ENCODE results near the gene NUDCD3.

DNA sequence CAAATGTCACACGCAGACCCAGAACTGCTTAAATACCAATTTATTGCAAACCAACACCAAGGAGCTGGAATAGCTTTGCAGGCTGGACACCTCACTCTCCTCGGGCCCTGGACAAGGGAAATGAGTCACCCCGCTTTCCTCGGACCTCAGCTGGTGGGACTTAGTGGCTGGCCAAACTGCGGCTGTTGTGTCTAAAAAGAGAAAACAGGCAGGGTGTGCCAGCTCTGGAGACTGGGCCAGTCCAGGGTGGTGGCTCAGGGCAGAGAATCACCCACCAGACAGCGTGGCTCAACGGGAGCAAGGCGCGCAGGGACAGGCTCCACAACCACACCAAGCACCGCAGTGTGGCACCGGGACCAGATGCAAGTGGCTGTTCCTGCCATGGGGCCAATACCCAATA is 106.9 kb downstream of the NUDCD3 start:
- TF ChIP-seq, protein P1, sequence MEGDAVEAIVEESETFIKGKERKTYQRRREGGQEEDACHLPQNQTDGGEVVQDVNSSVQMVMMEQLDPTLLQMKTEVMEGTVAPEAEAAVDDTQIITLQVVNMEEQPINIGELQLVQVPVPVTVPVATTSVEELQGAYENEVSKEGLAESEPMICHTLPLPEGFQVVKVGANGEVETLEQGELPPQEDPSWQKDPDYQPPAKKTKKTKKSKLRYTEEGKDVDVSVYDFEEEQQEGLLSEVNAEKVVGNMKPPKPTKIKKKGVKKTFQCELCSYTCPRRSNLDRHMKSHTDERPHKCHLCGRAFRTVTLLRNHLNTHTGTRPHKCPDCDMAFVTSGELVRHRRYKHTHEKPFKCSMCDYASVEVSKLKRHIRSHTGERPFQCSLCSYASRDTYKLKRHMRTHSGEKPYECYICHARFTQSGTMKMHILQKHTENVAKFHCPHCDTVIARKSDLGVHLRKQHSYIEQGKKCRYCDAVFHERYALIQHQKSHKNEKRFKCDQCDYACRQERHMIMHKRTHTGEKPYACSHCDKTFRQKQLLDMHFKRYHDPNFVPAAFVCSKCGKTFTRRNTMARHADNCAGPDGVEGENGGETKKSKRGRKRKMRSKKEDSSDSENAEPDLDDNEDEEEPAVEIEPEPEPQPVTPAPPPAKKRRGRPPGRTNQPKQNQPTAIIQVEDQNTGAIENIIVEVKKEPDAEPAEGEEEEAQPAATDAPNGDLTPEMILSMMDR (IDR thresholded peaks at IDR 0.05), result no peak
- TF ChIP-seq POLR2A (IDR thresholded peaks at IDR 0.05) (no peak), EP300 (IDR thresholded peaks at IDR 0.05) (no peak)
